Nephron progenitor cell (in vitro differentiated cells): ENCODE measurements around the gene PLCG2.

Experiments
- DNase-seq: peaks from one replicate; pipeline ENCODE4 v3.0.0; 2021
- H3K27ac Mint-ChIP-seq: 2 replicates; pipeline ENCODE4 v1.8.0; 2021; ENCODE audit warnings: mild to moderate bottlenecking, moderate library complexity, mixed read lengths
- H3K27me3 Mint-ChIP-seq: 2 replicates; pipeline ENCODE4 v1.8.0; 2021; ENCODE audit warnings: mild to moderate bottlenecking, low read depth, mixed read lengths; ENCODE audit not compliant: poor library complexity
- H3K36me3 Mint-ChIP-seq: 2 replicates; pipeline ENCODE4 v1.8.0; 2021; ENCODE audit warnings: low read depth, mixed read lengths
- H3K4me1 Mint-ChIP-seq: 2 replicates; pipeline ENCODE4 v1.8.0; 2021; ENCODE audit warnings: mixed read lengths
- H3K4me3 Mint-ChIP-seq: 2 replicates; pipeline ENCODE4 v1.8.0; 2021; ENCODE audit warnings: mild to moderate bottlenecking, moderate library complexity, mixed read lengths
- H3K9me3 Mint-ChIP-seq: 2 replicates; pipeline ENCODE4 v1.8.0; 2021; ENCODE audit warnings: mild to moderate bottlenecking, moderate library complexity, mixed read lengths
- TF ChIP-seq, protein P1 (sequence below): fragments of 200-600 bp; sonication (generic); IDR thresholded peaks from 2 replicates; pipeline ENCODE4 v1.5.0; 2021; ENCODE audit warnings: antibody characterized with exemption

The PLCG2 gene

DNA sequence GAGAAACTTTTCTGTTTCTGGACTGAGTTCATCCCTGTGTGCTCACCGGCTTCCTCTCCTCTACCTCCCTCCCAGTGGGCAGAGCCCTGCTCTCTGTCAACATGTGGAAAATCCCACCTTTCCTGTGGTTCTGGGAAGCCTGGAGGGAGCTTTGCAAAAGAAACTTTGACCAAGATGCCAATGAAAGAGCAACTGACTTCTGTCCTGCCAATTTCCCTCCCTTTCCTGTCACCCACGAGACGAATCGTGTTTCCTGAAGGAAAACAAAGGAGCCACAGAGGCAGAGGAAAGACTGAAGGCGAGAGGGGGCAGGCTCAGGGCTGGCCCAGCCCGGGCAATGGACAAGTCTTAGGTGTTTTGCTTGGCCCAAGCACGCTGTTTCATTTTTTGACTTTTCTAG is 82.8 kb downstream of the PLCG2 start:
- Mint-ChIP-seq H3K27ac (peak overlapping the region; percentile 51), H3K27me3 (peaks cover 16% of the 10 kb centered on the region), H3K9me3 (peaks cover under 1% of the 10 kb centered on the region), H3K36me3 (peaks cover 10% of the 10 kb centered on the region), H3K4me1 (peaks cover 50% of the 10 kb centered on the region), H3K4me3 (no peak overlapping the region)
- TF ChIP-seq, protein P1, sequence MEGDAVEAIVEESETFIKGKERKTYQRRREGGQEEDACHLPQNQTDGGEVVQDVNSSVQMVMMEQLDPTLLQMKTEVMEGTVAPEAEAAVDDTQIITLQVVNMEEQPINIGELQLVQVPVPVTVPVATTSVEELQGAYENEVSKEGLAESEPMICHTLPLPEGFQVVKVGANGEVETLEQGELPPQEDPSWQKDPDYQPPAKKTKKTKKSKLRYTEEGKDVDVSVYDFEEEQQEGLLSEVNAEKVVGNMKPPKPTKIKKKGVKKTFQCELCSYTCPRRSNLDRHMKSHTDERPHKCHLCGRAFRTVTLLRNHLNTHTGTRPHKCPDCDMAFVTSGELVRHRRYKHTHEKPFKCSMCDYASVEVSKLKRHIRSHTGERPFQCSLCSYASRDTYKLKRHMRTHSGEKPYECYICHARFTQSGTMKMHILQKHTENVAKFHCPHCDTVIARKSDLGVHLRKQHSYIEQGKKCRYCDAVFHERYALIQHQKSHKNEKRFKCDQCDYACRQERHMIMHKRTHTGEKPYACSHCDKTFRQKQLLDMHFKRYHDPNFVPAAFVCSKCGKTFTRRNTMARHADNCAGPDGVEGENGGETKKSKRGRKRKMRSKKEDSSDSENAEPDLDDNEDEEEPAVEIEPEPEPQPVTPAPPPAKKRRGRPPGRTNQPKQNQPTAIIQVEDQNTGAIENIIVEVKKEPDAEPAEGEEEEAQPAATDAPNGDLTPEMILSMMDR: no peak
- DNase-seq: no peak

GRCh38 chr16:81863630-81864352 is 84.7 kb downstream of the PLCG2 start:
- no peak overlapping the region for H3K27ac Mint-ChIP-seq
- DNase-seq: no peak
- H3K36me3 Mint-ChIP-seq: peaks cover 5% of the 10 kb centered on the region
- H3K9me3 Mint-ChIP-seq: no peaks in the 10 kb centered on the region
- TF ChIP-seq, protein P1: no peak
- H3K27me3 Mint-ChIP-seq: peaks cover 25% of the 10 kb centered on the region
- H3K4me1 Mint-ChIP-seq: peaks cover 54% of the 10 kb centered on the region
- H3K4me3 Mint-ChIP-seq: no peak overlapping the region

- H3K4me1 Mint-ChIP-seq: peaks cover 49% of the 10 kb centered on the region
- TF ChIP-seq, protein P1: no peak
Observed at GRCh38 chr16:81864646-81865382, 85.7 kb downstream of the PLCG2 start.

DNA sequence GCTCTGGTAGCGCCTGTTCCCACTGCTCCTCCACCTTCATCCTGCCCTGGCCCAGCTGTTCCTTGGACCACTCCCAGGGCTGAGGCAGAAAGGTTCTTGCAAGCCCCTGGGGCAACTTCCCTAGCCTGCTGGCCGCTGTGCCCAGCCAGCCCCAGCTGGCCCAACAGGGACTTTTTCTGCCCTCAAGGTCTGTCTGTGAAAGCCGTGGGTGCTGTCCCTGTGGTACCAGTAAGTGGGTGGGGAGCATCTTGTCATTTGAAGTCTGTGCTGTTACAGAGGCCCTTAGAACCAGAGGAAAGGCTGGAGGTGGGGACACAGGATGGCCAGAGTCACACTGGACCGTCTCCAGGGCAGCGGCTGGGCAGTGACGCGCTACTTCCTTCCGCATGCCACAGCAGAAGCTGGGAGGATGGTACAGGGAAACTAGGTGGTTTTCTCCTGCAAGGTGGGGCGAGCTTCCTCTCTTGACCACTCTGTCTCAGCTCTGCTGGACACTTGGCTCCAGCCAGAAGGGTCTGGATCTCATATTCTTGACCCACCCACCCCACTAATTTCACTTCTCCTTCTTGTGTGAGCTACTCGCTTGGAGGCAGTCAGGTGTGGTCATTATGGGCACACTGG is 87.8 kb downstream of the PLCG2 start:
- TF ChIP-seq, protein P1: no peak
- no peak overlapping the region for H3K27ac Mint-ChIP-seq
- H3K4me3 Mint-ChIP-seq: no peak overlapping the region
- no peaks in the 10 kb centered on the region for H3K36me3 Mint-ChIP-seq
- peaks cover 38% of the 10 kb centered on the region for H3K4me1 Mint-ChIP-seq
- no peaks in the 10 kb centered on the region for H3K9me3 Mint-ChIP-seq
- H3K27me3 Mint-ChIP-seq: peaks cover 30% of the 10 kb centered on the region
- DNase-seq: no peak

More at GRCh38 chr16:81864646-81865382, 85.7 kb downstream of the PLCG2 start:
- H3K36me3 Mint-ChIP-seq: no peaks in the 10 kb centered on the region
- peak overlapping the region; percentile 39 for H3K4me3 Mint-ChIP-seq
- peaks cover 35% of the 10 kb centered on the region for H3K27me3 Mint-ChIP-seq
- no peak for DNase-seq
- H3K9me3 Mint-ChIP-seq: no peaks in the 10 kb centered on the region
- H3K27ac Mint-ChIP-seq: peak overlapping the region; percentile 60

DNA sequence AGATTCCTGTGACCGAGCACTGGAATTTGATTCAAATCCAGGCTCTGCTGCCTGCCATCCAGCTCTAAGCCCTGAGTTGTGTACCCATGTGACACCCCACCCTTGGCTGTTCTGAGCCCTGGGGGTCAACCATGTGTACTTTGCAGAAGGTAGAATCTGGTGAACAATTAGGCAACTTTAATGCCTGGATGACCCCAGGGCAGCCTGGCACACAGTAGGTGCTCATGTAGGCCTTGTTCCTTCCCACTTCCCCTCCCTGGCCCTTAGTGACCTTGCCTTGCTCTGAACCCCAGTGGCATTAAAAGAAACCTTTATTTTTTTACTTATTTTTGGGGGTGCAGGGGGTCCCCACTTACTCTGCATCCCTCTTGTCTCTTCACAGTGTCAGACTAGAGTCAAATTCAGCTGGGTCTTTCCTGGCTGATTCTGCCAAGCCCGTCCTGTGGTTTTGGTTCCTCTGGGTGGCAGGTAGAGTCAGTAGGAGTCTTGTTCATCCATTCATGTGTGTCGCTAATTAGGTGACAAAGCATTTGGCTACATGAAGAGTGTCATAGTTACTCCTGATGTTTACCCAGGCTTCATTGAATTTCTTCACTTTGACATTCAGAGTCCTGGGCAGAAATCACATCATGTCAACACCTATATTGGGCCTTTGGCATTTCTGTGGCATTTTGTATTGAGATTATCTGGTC is 89.1 kb downstream of the PLCG2 start:
- H3K9me3 Mint-ChIP-seq: no peaks in the 10 kb centered on the region
- H3K4me1 Mint-ChIP-seq: peaks cover 29% of the 10 kb centered on the region
- H3K27ac Mint-ChIP-seq: no peak overlapping the region
- TF ChIP-seq, protein P1: no peak
- H3K27me3 Mint-ChIP-seq: peaks cover 32% of the 10 kb centered on the region
- H3K4me3 Mint-ChIP-seq: no peak overlapping the region
- DNase-seq: no peak
- H3K36me3 Mint-ChIP-seq: no peaks in the 10 kb centered on the region
